K562 (cell line): ENCODE measurements around the gene IL4R. TPM values are rescaled to one million over a fixed set of nuclear protein-coding genes. Genes with fewer than 3 reads are reported as not detected.

Source experiments
- ATAC-seq: fragments of 200-7000 bp; cut with Tn5 transposase; 3 replicates; pipeline ENCODE4 v1.9.1; 2020; ENCODE audit warnings: moderate library complexity
- BruUV-seq: library from RNA; stranded (reverse); fragments of 400-500 nt; replicated peaks from 2 replicates; lab custom pipeline; 2021; lab: Mats Ljungman, UMichigan
- CTCF ChIA-PET: fragments of 300-600 bp; formaldehyde crosslinking; extraction: SDS; loops from one replicate; lab custom pipeline; 2021; ENCODE audit warnings: low intra/inter-chr PET ratio; lab: Yijun Ruan, JAX
- POLR2A ChIA-PET: fragments of 300-600, 350-650 bp; sonication (Branson Sonifier 250); formaldehyde crosslinking; extraction: SDS; loops from one replicate; lab custom pipeline; 2021; ENCODE audit warnings: antibody characterized with exemption, inconsistent platforms; lab: Yijun Ruan, JAX
- DNase-seq, 4 experiments: peaks; one replicate each; pipeline versions ENCODE4 v3.0.0 to v3.0.0-alpha.2; 2011 to 2018; ENCODE audit warnings: low spot score in 3 of 4, mixed read lengths in 3 of 4; ENCODE audit errors: extremely low read depth in 1 of 4
- FAIRE-seq: peaks from 2 replicates; lab custom pipeline; 2011; peaks lifted over from hg19 to GRCh38; lab: Jason Lieb, UNC
- H2AFZ ChIP-seq: 2 replicates; pipeline ENCODE4 v1.6.0; 2011; ENCODE audit warnings: low read depth, low read length, control low read depth, inconsistent platforms
- H3K27ac ChIP-seq: fragments of 200-600 bp; 3 replicates; pipeline ENCODE4 v1.8.0; 2011; ENCODE audit warnings: low read depth, mild to moderate bottlenecking, control low read depth, inconsistent platforms, low read length, moderate library complexity, mixed read lengths; ENCODE audit errors: extremely low read depth
- H3K27me3 ChIP-seq, 2 experiments: fragments of 300-600 bp in 1 of 2; 2 replicates in 1 of 2; 3 replicates in 1 of 2; pipeline versions ENCODE4 v1.6.0 to v1.8.0; 2011; ENCODE audit warnings: inconsistent platforms in 2 of 2, low read length in 2 of 2, mild to moderate bottlenecking in 1 of 2, mixed read lengths in 1 of 2, moderate library complexity in 1 of 2; ENCODE audit not compliant: control insufficient read depth in 2 of 2, insufficient read depth in 2 of 2
- H3K36me3 ChIP-seq: fragments of 300-600 bp; 3 replicates; pipeline ENCODE4 v1.8.0; 2011; ENCODE audit warnings: mild to moderate bottlenecking, low read length, inconsistent platforms; ENCODE audit not compliant: control insufficient read depth, insufficient read depth
- H3K4me1 ChIP-seq, 2 experiments: fragments of 200-600 bp in 1 of 2; replicated peaks in 1 of 2; 2 replicates in 1 of 2; 3 replicates in 1 of 2; pipeline versions ENCODE4 v1.5.1 to v1.8.0; 2011; ENCODE audit warnings: inconsistent platforms in 2 of 2, low read length in 2 of 2, mild to moderate bottlenecking in 1 of 2, mixed read lengths in 1 of 2, moderate library complexity in 1 of 2; ENCODE audit not compliant: control insufficient read depth in 2 of 2, insufficient read depth in 2 of 2
- H3K4me2 ChIP-seq: 2 replicates; pipeline ENCODE4 v1.6.1; 2011; ENCODE audit warnings: low read length, control low read depth, inconsistent platforms, mixed read lengths; ENCODE audit not compliant: insufficient read depth
- H3K4me3 ChIP-seq: fragments of 200-600 bp; sonication (generic), shearing (Covaris generic); 2 replicates; pipeline ENCODE4 v1.5.1; 2016; ENCODE audit warnings: control low read depth, inconsistent platforms
- H3K79me2 ChIP-seq: fragments of 200-600 bp; 3 replicates; pipeline ENCODE4 v1.8.0; 2011; ENCODE audit warnings: low read length, inconsistent platforms; ENCODE audit not compliant: control insufficient read depth, insufficient read depth
- H3K9ac ChIP-seq, 2 experiments: 2 replicates each; pipeline versions ENCODE4 v1.6.0 to v1.6.1; 2011; ENCODE audit warnings: low read depth in 2 of 2, low read length in 2 of 2, control low read depth in 1 of 2, inconsistent platforms in 1 of 2, mild to moderate bottlenecking in 1 of 2, mixed read lengths in 1 of 2; ENCODE audit not compliant: insufficient read depth in 1 of 2
- H3K9me1 ChIP-seq: one replicate; pipeline ENCODE4 v1.6.0; 2011; ENCODE audit warnings: inconsistent platforms, mild to moderate bottlenecking, low read length, moderate library complexity; ENCODE audit not compliant: control insufficient read depth, insufficient read depth
- H3K9me3 ChIP-seq: replicated peaks from 2 replicates; pipeline ENCODE4 v1.5.1; 2011; ENCODE audit warnings: low read depth, low read length, inconsistent platforms; ENCODE audit not compliant: control insufficient read depth, insufficient read depth
- H4K20me1 ChIP-seq: replicated peaks from 2 replicates; pipeline ENCODE4 v1.6.1; 2011; ENCODE audit warnings: low read length, inconsistent platforms, mixed read lengths; ENCODE audit not compliant: control insufficient read depth, insufficient read depth
- ATF1 ChIP-seq, 2 experiments: fragments of 450-650 bp in 1 of 2; IDR thresholded peaks; 2 replicates each; pipeline ENCODE4 v1.6.1; 2016; ENCODE audit warnings: missing compliant biosample characterization in 1 of 2, missing genetic modification characterization in 1 of 2
- CREB5 ChIP-seq: fragments of 250-450 bp; sonication (Bioruptor Pico); IDR thresholded peaks from 2 replicates; pipeline ENCODE4 v1.5.0; 2020; ENCODE audit warnings: mild to moderate bottlenecking
- CXXC5 ChIP-seq: fragments of 250-450 bp; sonication (Bioruptor Pico); IDR thresholded peaks from 2 replicates; pipeline ENCODE4 v1.8.0; 2022; ENCODE audit warnings: inconsistent platforms, mild to moderate bottlenecking, moderate library complexity
- E2F5 ChIP-seq: sonication (generic); formaldehyde crosslinking; IDR thresholded peaks from 2 replicates; pipeline ENCODE4 v1.8.0; 2022; ENCODE audit warnings: mild to moderate bottlenecking, missing genetic modification reagents
- ERF ChIP-seq: fragments of 450-650 bp; formaldehyde crosslinking; IDR thresholded peaks from 2 replicates; pipeline ENCODE4 v1.4.0; 2020; ENCODE audit warnings: mild to moderate bottlenecking, mixed read lengths
- HOXB6 ChIP-seq: fragments of 250-450 bp; sonication (Bioruptor Pico); IDR thresholded peaks from 2 replicates; pipeline ENCODE4 v1.5.1; 2022; ENCODE audit warnings: mild to moderate bottlenecking, borderline replicate concordance
- IRF9 ChIP-seq: fragments of 450-650 bp; IDR thresholded peaks from 2 replicates; pipeline ENCODE4 v1.6.1; 2016; ENCODE audit warnings: missing biosample characterization, missing genetic modification characterization
- MEIS2 ChIP-seq: fragments of 450-650 bp; IDR thresholded peaks from 2 replicates; pipeline ENCODE4 v1.6.1; 2014; ENCODE audit warnings: mild to moderate bottlenecking; ENCODE audit not compliant: partially characterized antibody
- NEUROD1 ChIP-seq: fragments of 150-350 bp; IDR thresholded peaks from 2 replicates; pipeline ENCODE4 v1.6.1; 2014; ENCODE audit warnings: borderline replicate concordance, low read length, low read depth; ENCODE audit not compliant: partially characterized antibody
- SP2 ChIP-seq: IDR thresholded peaks from 2 replicates; pipeline ENCODE4 v1.6.1; 2011; ENCODE audit warnings: mild to moderate bottlenecking, low read depth, low read length, moderate library complexity; ENCODE audit not compliant: poor library complexity, severe bottlenecking; ENCODE audit errors: extremely low read depth
- TEAD1 ChIP-seq, 2 experiments: fragments of 450-650 bp in 1 of 2; sonication (generic) in 1 of 2; formaldehyde crosslinking; IDR thresholded peaks; 2 replicates each; pipeline versions ENCODE4 v1.4.0 to v1.8.0; 2020 to 2022; ENCODE audit warnings: mild to moderate bottlenecking in 2 of 2, missing genetic modification reagents in 1 of 2
- ZBED1 ChIP-seq: IDR thresholded peaks from 2 replicates; pipeline ENCODE4 v1.6.1; 2014
- ZBTB49 ChIP-seq: sonication (generic); formaldehyde crosslinking; IDR thresholded peaks from 2 replicates; pipeline ENCODE4 v1.8.0; 2022; ENCODE audit warnings: missing genetic modification reagents, mild to moderate bottlenecking, borderline replicate concordance
- ZNF277 ChIP-seq: fragments of 250-450 bp; sonication (Bioruptor Pico); IDR thresholded peaks from 2 replicates; pipeline ENCODE4 v1.8.0; 2022; ENCODE audit warnings: inconsistent platforms, mild to moderate bottlenecking, moderate library complexity, borderline replicate concordance
- ZNF57 ChIP-seq: fragments of 450-650 bp; formaldehyde crosslinking; IDR thresholded peaks from 2 replicates; pipeline ENCODE4 v1.4.0; 2020; ENCODE audit warnings: mild to moderate bottlenecking, moderate library complexity
- ZNF79 ChIP-seq: fragments of 250-450 bp; sonication (Bioruptor Pico); IDR thresholded peaks from 2 replicates; pipeline ENCODE4 v1.4.0; 2020; ENCODE audit warnings: low read depth, mild to moderate bottlenecking, moderate library complexity
- WGBS: fragments of 100-300 bp; shearing (Covaris generic); methylation state at CpG from one replicate; pipeline ENCODE4 v1.1.6; 2016; ENCODE audit warnings: low coverage, mixed read lengths; ENCODE audit not compliant: insufficient coverage; ENCODE audit errors: missing lambda C conversion rate; 5-methylcytosine and 5-hydroxymethylcytosine counted together
- in situ Hi-C: fragments of 300-500 bp; cut with MboI; formaldehyde crosslinking; loops from 4 replicates; pipeline ENCODE4 v1.15.0; 2018; ENCODE audit warnings: inconsistent platforms, mixed read lengths
- intact Hi-C: fragments of 100-400 bp; cut with micrococcal nuclease; formaldehyde crosslinking; loops from 2 replicates; pipeline ENCODE4 v1.14.2; 2022
- polyA plus RNA-seq, 8 experiments: library from polyadenylated mRNA; depleted of rRNA in 4 of 8; stranded (reverse) in 5 of 8; unstranded in 3 of 8; fragments of >200 nt; fragmentation: Nextera tagmentation in 2 of 8; fragmentation: Illumina TruSeq in 1 of 8; extraction: Ambion mirVana in 2 of 8; extraction: Trizol in 1 of 8; gene quantifications; 2 replicates each; pipeline versions ENCODE4 v1.2.1 to v1.2.3, GENCODE V29; 2011 to 2014; ENCODE audit warnings: inconsistent platforms in 1 of 8, missing spikeins in 1 of 8
- total RNA-seq, 7 experiments: library from RNA; depleted of rRNA in 6 of 7; stranded (reverse); fragments of >200 nt in 6 of 7; fragmentation: Illumina TruSeq in 2 of 7; extraction: Trizol in 2 of 7; gene quantifications; 2 replicates each; pipeline versions ENCODE4 v1.2.1 to v1.2.3, GENCODE V29; 2011 to 2021; ENCODE audit warnings: low replicate concordance in 1 of 7

IL4R gene
- total and polyA plus RNA-seq, 9 of the 15 experiments (the other 6 are each of a cell fraction or from before 2014, with no cell fraction given), result 0.17 to 5.8 (median 3.3) TPM

- ChIA-PET POLR2A (no interaction called here), CTCF (no interaction called here)
- Histone ChIP-seq H3K9ac (no peak overlapping the region), H2AFZ (no peak overlapping the region), H3K27ac (no peak overlapping the region), H4K20me1 (no peaks in the 10 kb centered on the region), H3K36me3 (no peaks in the 10 kb centered on the region), H3K9me3 (no peaks in the 10 kb centered on the region), H3K79me2 (no peaks in the 10 kb centered on the region), H3K27me3 (no peaks in the 10 kb centered on the region), H3K9me1 (no peaks in the 10 kb centered on the region), H3K4me3 (no peak overlapping the region), H3K4me1 (no peaks in the 10 kb centered on the region), H3K4me2 (no peak overlapping the region)
- ATAC-seq (no peak), FAIRE-seq (no peak), DNase-seq (no peak)
- intact Hi-C loops, result no loop called here
- in situ Hi-C loops, result no loop called here
- BruUV-seq, result no TSS peak
- WGBS, result 59% methylated on average over 4 of the region's 5 CpGs
- TF ChIP-seq HOXB6, result no peak
- no peak for TF ChIP-seq ATF1 (CRISPR knock-in tag; IDR thresholded peaks at IDR 0.05)
- no peak for TF ChIP-seq ATF1 (tag; IDR thresholded peaks at IDR 0.05)
- no peak for TF ChIP-seq IRF9
- no peak for TF ChIP-seq ERF
- TF ChIP-seq ZNF79, result no peak
- TF ChIP-seq TEAD1 (CRISPR knock-in tag; IDR thresholded peaks at IDR 0.05), result no peak
- no peak for TF ChIP-seq CXXC5 (CRISPR knock-in tag)
- TF ChIP-seq ZBED1, result no peak
- no peak for TF ChIP-seq ZNF57 (CRISPR knock-in tag)
- no peak for TF ChIP-seq E2F5 (CRISPR knock-in tag)
- TF ChIP-seq ZNF277 (CRISPR knock-in tag), result no peak
- TF ChIP-seq NEUROD1, result no peak
- no peak for TF ChIP-seq MEIS2
- no peak for TF ChIP-seq ZBTB49 (CRISPR knock-in tag)
- no peak for TF ChIP-seq SP2
- no peak for TF ChIP-seq CREB5 (CRISPR knock-in tag)
These were observed 16.8 kb downstream of the IL4R start for GRCh38 chr16:27330542-27330941.
